PC-3 (cell line): Measurements from ENCODE around the gene EPB41L2. TPM values are rescaled to one million over a fixed set of nuclear protein-coding genes. Genes with fewer than 3 reads are reported as not detected.

Source experiments
- ATAC-seq: fragments of 200-7000 bp; cut with Tn5 transposase; 2 replicates; pipeline ENCODE4 v1.9.1; 2020; ENCODE audit warnings: mild to moderate bottlenecking, moderate library complexity
- BruUV-seq: library from RNA; stranded (reverse); fragments of 400-500 nt; replicated peaks from 2 replicates; lab custom pipeline; 2021; lab: Mats Ljungman, UMichigan
- CTCF ChIA-PET: fragments of 300-600 bp; sonication (Branson Sonifier 250); formaldehyde crosslinking; loops from one replicate; lab custom pipeline; 2022; ENCODE audit warnings: antibody characterized with exemption; lab: Charles Lee
- POLR2A ChIA-PET: fragments of 300-600 bp; sonication (Branson Sonifier 250); formaldehyde crosslinking; loops from one replicate; lab custom pipeline; 2022; ENCODE audit warnings: antibody characterized with exemption; ENCODE audit not compliant: unreplicated experiment; lab: Charles Lee
- DNase-seq: peaks from one replicate; pipeline ENCODE4 v3.0.0-alpha.2; 2015
- H2AFZ ChIP-seq: fragments of 300-600 bp; sonication (generic); 2 replicates; pipeline ENCODE4 v1.6.0; 2016; ENCODE audit warnings: antibody characterized with exemption, low read length
- H3F3A ChIP-seq: fragments of 300-600 bp; sonication (generic); one replicate; pipeline ENCODE4 v1.6.0; 2017; ENCODE audit warnings: antibody characterized with exemption, low read length, control low read depth, mild to moderate bottlenecking; ENCODE audit not compliant: unreplicated experiment
- H3K27ac ChIP-seq: fragments of 300-600 bp; sonication (generic); 2 replicates; pipeline ENCODE4 v1.5.1; 2016; ENCODE audit warnings: mild to moderate bottlenecking, low read length
- H3K27me3 ChIP-seq: fragments of 300-600 bp; sonication (generic); 2 replicates; pipeline ENCODE4 v1.6.1; 2016; ENCODE audit warnings: low read length, mixed read lengths
- H3K36me3 ChIP-seq: fragments of 300-600 bp; sonication (generic); 2 replicates; pipeline ENCODE4 v1.6.1; 2016; ENCODE audit warnings: low read depth, mixed run types, low read length, mixed read lengths
- H3K4me1 ChIP-seq: fragments of 300-600 bp; sonication (generic); 2 replicates; pipeline ENCODE4 v1.5.1; 2016; ENCODE audit warnings: low read length; ENCODE audit not compliant: insufficient read depth
- H3K4me2 ChIP-seq: fragments of 300-600 bp; sonication (generic); 2 replicates; pipeline ENCODE4 v1.6.0; 2016; ENCODE audit warnings: low read length
- H3K4me3 ChIP-seq: fragments of 300-600 bp; sonication (generic); 2 replicates; pipeline ENCODE4 v1.5.1; 2016; ENCODE audit warnings: mild to moderate bottlenecking, low read length, mixed read lengths
- H3K79me2 ChIP-seq: fragments of 300-600 bp; sonication (generic); 2 replicates; pipeline ENCODE4 v1.6.1; 2017; ENCODE audit warnings: low read length, mixed read lengths
- H3K9ac ChIP-seq: fragments of 300-600 bp; sonication (generic); 2 replicates; pipeline ENCODE4 v1.6.0; 2016; ENCODE audit warnings: mild to moderate bottlenecking, low read length
- H3K9me2 ChIP-seq: fragments of 300-600 bp; sonication (generic); replicated peaks from 2 replicates; pipeline ENCODE4 v1.6.1; 2016; ENCODE audit warnings: mixed run types, low read length, mixed read lengths
- H3K9me3 ChIP-seq: fragments of 300-600 bp; sonication (generic); 2 replicates; pipeline ENCODE4 v1.6.1; 2016; ENCODE audit warnings: low read length, mixed read lengths
- H4K20me1 ChIP-seq: fragments of 300-600 bp; sonication (generic); 2 replicates; pipeline ENCODE4 v1.6.1; 2016; ENCODE audit warnings: low read length, mixed read lengths
- EZH2 ChIP-seq: fragments of 300-600 bp; sonication (generic); IDR thresholded peaks from one replicate; pipeline ENCODE4 v1.6.1; 2017; ENCODE audit warnings: antibody characterized with exemption, mild to moderate bottlenecking, low read length; ENCODE audit not compliant: unreplicated experiment
- EZH2phosphoT487 ChIP-seq: fragments of 300-600 bp; sonication (generic); IDR thresholded peaks from 2 replicates; pipeline ENCODE4 v1.6.1; 2018; ENCODE audit warnings: mild to moderate bottlenecking, antibody characterized with exemption, low read length, borderline replicate concordance
- intact Hi-C: fragments of 100-400 bp; cut with micrococcal nuclease; formaldehyde crosslinking; loops from 2 replicates; pipeline ENCODE4 v1.9.0; 2023
- total RNA-seq: library from RNA; depleted of rRNA; stranded (reverse); fragments of >200 nt; gene quantifications from 2 replicates; pipeline ENCODE4 v1.2.3, GENCODE V29; 2014
- TF ChIP-seq, protein P1 (sequence below): fragments of 300-600 bp; sonication (generic); conservative IDR thresholded peaks from 2 replicates; pipeline ENCODE4 v1.5.1; 2017; ENCODE audit warnings: antibody characterized with exemption, low read depth, mild to moderate bottlenecking, low read length

Gene EPB41L2
- total RNA-seq, 1 experiment from 2014 or later, result 26.9 TPM

DNA sequence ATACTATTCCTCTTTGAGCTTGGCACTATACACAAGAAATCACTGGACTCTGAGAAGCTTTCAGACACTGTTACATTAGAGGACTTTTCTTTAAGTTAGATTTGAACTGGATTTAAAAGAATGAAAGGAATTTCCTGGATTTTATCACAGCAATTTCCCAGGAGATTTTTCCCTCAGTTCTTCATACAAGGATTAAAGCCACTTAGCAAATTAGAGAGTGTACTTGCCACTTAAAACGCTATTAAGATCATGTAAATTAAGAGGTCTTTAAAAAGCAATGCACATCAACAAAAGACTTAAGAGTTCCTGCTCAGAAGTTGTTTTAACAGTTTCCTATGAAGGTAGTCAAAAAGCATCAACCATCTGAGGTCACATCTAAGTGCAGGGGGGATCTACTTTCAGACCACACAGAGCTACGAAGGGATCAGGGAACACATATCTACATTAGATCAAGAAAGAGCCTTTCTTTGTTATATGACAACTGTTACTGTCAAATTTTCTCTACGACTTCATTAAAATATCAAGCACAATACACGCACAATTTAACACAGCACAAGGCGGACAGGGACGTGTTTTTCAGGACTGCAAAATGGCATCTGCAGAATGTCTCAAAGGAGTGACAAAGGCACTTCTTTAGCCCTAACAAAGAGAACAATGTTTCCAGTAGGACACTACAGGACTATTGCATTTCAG lies 65.8 kb downstream of the EPB41L2 start:
- no peak for TF ChIP-seq EZH2phosphoT487
- TF ChIP-seq, protein P1, sequence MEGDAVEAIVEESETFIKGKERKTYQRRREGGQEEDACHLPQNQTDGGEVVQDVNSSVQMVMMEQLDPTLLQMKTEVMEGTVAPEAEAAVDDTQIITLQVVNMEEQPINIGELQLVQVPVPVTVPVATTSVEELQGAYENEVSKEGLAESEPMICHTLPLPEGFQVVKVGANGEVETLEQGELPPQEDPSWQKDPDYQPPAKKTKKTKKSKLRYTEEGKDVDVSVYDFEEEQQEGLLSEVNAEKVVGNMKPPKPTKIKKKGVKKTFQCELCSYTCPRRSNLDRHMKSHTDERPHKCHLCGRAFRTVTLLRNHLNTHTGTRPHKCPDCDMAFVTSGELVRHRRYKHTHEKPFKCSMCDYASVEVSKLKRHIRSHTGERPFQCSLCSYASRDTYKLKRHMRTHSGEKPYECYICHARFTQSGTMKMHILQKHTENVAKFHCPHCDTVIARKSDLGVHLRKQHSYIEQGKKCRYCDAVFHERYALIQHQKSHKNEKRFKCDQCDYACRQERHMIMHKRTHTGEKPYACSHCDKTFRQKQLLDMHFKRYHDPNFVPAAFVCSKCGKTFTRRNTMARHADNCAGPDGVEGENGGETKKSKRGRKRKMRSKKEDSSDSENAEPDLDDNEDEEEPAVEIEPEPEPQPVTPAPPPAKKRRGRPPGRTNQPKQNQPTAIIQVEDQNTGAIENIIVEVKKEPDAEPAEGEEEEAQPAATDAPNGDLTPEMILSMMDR, result no peak
- TF ChIP-seq EZH2, result no peak
- H4K20me1 ChIP-seq, result no peaks in the 10 kb centered on the region
- ChIA-PET POLR2A (no interaction called here), CTCF (no interaction called here)
- H3K4me2 ChIP-seq, result no peak overlapping the region
- no peaks in the 10 kb centered on the region for H3F3A ChIP-seq
- no TSS peak for BruUV-seq
- intact Hi-C loops, result no loop called here
- H2AFZ ChIP-seq, result no peak overlapping the region
- H3K79me2 ChIP-seq, result peaks cover 58% of the 10 kb centered on the region
- no peak overlapping the region for H3K9ac ChIP-seq
- ATAC-seq (no peak), DNase-seq (no peak)
- no peaks in the 10 kb centered on the region for H3K27me3 ChIP-seq
- no peak overlapping the region for H3K27ac ChIP-seq
- no peaks in the 10 kb centered on the region for H3K9me3 ChIP-seq
- H3K4me1 ChIP-seq, result peaks cover 21% of the 10 kb centered on the region
- H3K36me3 ChIP-seq, result no peaks in the 10 kb centered on the region
- no peak overlapping the region for H3K4me3 ChIP-seq
- no peaks in the 10 kb centered on the region for H3K9me2 ChIP-seq

DNA sequence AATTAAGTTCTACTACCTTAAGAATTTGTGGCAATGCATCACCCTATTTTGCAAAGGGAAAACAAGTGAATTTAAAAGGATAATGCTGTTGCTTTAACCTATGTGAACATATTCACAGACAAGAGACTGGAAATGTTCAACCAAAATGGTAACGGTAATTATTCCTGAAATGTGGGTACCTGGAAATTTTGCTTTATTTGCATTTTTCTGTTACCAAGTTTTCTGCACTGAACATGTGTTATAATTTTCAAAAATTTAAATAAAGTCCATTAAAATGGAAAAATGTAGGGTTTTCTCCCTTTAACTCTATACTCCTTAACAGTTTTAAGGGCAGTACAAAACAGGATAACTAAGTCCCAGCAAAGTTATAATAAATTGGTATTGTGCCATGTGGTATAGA lies 66.4 kb downstream of the EPB41L2 start:
- DNase-seq (no peak), ATAC-seq (no peak)
- intact Hi-C loops, result no loop called here
- no peaks in the 10 kb centered on the region for H3K36me3 ChIP-seq
- peaks cover 21% of the 10 kb centered on the region for H3K4me1 ChIP-seq
- H4K20me1 ChIP-seq, result no peaks in the 10 kb centered on the region
- BruUV-seq, result no TSS peak
- H3K4me2 ChIP-seq, result peak overlapping the region; percentile 57
- H3K9ac ChIP-seq, result no peak overlapping the region
- H3K27me3 ChIP-seq, result no peaks in the 10 kb centered on the region
- no peak for TF ChIP-seq EZH2phosphoT487
- TF ChIP-seq, protein P1, result no peak
- no peak for TF ChIP-seq EZH2
- no peaks in the 10 kb centered on the region for H3K9me3 ChIP-seq
- H3F3A ChIP-seq, result no peaks in the 10 kb centered on the region
- POLR2A ChIA-PET, result no interaction called here
- H3K4me3 ChIP-seq, result no peak overlapping the region
- no peaks in the 10 kb centered on the region for H3K9me2 ChIP-seq
- CTCF ChIA-PET, result no interaction called here
- no peak overlapping the region for H2AFZ ChIP-seq
- H3K27ac ChIP-seq, result peak overlapping the region; percentile 18; the same call in 1 of the 2 replicates
- H3K79me2 ChIP-seq, result peaks cover 52% of the 10 kb centered on the region

DNA sequence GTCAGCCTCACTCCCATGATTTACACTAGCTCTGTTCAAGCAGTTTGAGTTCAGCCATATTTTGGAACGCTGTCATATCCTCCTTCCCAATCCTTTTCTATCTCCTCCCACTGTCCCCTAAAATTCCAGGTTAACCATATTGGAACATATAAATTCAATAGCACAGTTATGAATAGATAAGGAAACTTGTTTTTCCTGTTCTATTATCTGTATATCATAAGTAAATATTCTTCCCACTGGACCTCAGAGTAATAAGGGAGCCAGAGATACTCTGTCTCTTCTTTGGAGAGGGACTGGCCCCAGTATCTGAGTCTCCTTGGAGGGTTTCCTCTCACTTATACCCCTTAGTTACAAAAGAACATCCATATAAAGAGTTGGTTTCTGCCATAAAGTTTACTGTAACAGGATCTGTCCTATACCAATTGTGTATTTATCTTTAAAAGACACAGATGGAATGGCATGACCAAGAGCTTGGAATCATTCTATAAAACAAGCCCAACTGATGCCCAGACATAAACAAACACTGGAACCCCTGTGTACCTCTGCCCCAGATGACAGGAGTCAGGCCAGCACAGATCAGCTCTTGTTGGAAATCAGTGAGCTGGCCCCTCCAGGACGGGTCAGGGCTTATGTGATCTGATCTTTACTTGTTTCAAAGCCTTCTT lies 67.1 kb downstream of the EPB41L2 start:
- no TSS peak for BruUV-seq
- no peaks in the 10 kb centered on the region for H3F3A ChIP-seq
- intact Hi-C loops, result no loop called here
- no peaks in the 10 kb centered on the region for H3K9me2 ChIP-seq
- peaks cover 21% of the 10 kb centered on the region for H3K4me1 ChIP-seq
- no peaks in the 10 kb centered on the region for H3K9me3 ChIP-seq
- no peaks in the 10 kb centered on the region for H4K20me1 ChIP-seq
- peaks cover 47% of the 10 kb centered on the region for H3K79me2 ChIP-seq
- H3K27ac ChIP-seq, result peak overlapping the region; percentile 18; the same call in 1 of the 2 replicates
- TF ChIP-seq EZH2 (no peak), EZH2phosphoT487 (no peak)
- TF ChIP-seq, protein P1, result no peak
- no peaks in the 10 kb centered on the region for H3K27me3 ChIP-seq
- DNase-seq (peak; percentile 51), ATAC-seq (peak; percentile 85)
- H2AFZ ChIP-seq, result no peak overlapping the region
- no peak overlapping the region for H3K9ac ChIP-seq
- POLR2A ChIA-PET, result no interaction called here
- H3K4me2 ChIP-seq, result peak overlapping the region; percentile 57
- no peaks in the 10 kb centered on the region for H3K36me3 ChIP-seq
- no peak overlapping the region for H3K4me3 ChIP-seq
- CTCF ChIA-PET, result no interaction called here
